HCT116 (cell line): ENCODE data around the gene COTL1. TPM values are rescaled to one million over a fixed set of nuclear protein-coding genes. Genes with fewer than 3 reads are reported as not detected.

Experiments used
- ATAC-seq: fragments of 200-7000 bp; cut with Tn5 transposase; 2 replicates; pipeline ENCODE4 v1.9.1; 2020; ENCODE audit warnings: mild to moderate bottlenecking, moderate library complexity
- BruUV-seq: library from RNA; stranded (reverse); fragments of 400-500 nt; replicated peaks from 2 replicates; lab custom pipeline; 2021; lab: Mats Ljungman, UMichigan
- CTCF ChIA-PET: fragments of 300-600 bp; sonication (Branson Sonifier 250); formaldehyde crosslinking; loops from one replicate; lab custom pipeline; 2021; ENCODE audit warnings: antibody characterized with exemption; lab: Charles Lee
- POLR2A ChIA-PET: fragments of 300-600, 350-600 bp; sonication (Branson Sonifier 250); formaldehyde crosslinking; loops from one replicate; lab custom pipeline; 2021; ENCODE audit warnings: antibody characterized with exemption; lab: Charles Lee
- RAD21 ChIA-PET, 2 experiments: fragments of 300-600 bp; sonication (Branson Sonifier 250); formaldehyde crosslinking; loops; one replicate each; lab custom pipeline; 2023; ENCODE audit warnings: low total read pairs in 2 of 2; ENCODE audit not compliant: uncharacterized antibody in 2 of 2, unreplicated experiment in 2 of 2, low non-redundant PET in 1 of 2; lab: Charles Lee
- DNase-seq: peaks from one replicate; pipeline ENCODE4 v3.0.0-alpha.2; 2010; ENCODE audit warnings: low read depth, low spot score
- H2AFZ ChIP-seq: fragments of 200-600 bp; shearing (Covaris generic), sonication (generic); 2 replicates; pipeline ENCODE4 v1.6.1; 2017; ENCODE audit warnings: low read depth, mixed run types, mixed read lengths, antibody characterized with exemption, low read length; ENCODE audit not compliant: poor library complexity, severe bottlenecking
- H3K27ac ChIP-seq: 2 replicates; pipeline ENCODE4 v1.5.1; 2012; ENCODE audit warnings: low read depth, low read length
- H3K27me3 ChIP-seq: fragments of 200-600 bp; sonication (generic); 2 replicates; pipeline ENCODE4 v1.6.1; 2016; ENCODE audit warnings: mixed run types, low read length, mixed read lengths; ENCODE audit not compliant: insufficient read depth
- H3K36me3 ChIP-seq, 2 experiments: fragments of 200-500 bp in 1 of 2; fragments of 200-600 bp in 1 of 2; sonication (Bioruptor generic) in 1 of 2; sonication (generic) in 1 of 2; 2 replicates each; pipeline versions ENCODE4 v1.5.1 to v1.6.1; 2014 to 2016; ENCODE audit warnings: low read length in 2 of 2, inconsistent platforms in 1 of 2, mixed read lengths in 1 of 2, mixed run types in 1 of 2; ENCODE audit not compliant: insufficient read depth in 2 of 2, control insufficient read depth in 1 of 2
- H3K4me1 ChIP-seq, 2 experiments: fragments of 200-600 bp in 1 of 2; sonication (generic) in 1 of 2; 2 replicates each; pipeline versions ENCODE4 v1.5.1 to v1.6.1; 2012 to 2017; ENCODE audit warnings: low read length in 2 of 2, inconsistent platforms in 1 of 2, mild to moderate bottlenecking in 1 of 2, mixed read lengths in 1 of 2, mixed run types in 1 of 2, moderate library complexity in 1 of 2; ENCODE audit not compliant: insufficient read depth in 2 of 2, control insufficient read depth in 1 of 2
- H3K4me2 ChIP-seq: fragments of 200-600 bp; sonication (generic); 2 replicates; pipeline ENCODE4 v1.6.1; 2017; ENCODE audit warnings: mixed run types, low read length, mixed read lengths
- H3K4me3 ChIP-seq, 2 experiments: fragments of 200-600 bp in 1 of 2; sonication (generic) in 1 of 2; replicated peaks in 1 of 2; 2 replicates each; pipeline ENCODE4 v1.5.1; 2011 to 2016; ENCODE audit warnings: low read length in 2 of 2, control low read depth in 1 of 2, low read depth in 1 of 2, mild to moderate bottlenecking in 1 of 2, mixed read lengths in 1 of 2, mixed run types in 1 of 2
- H3K79me2 ChIP-seq: fragments of 200-600 bp; sonication (generic); 2 replicates; pipeline ENCODE4 v1.6.1; 2017; ENCODE audit warnings: mild to moderate bottlenecking, mixed run types, low read length, moderate library complexity, mixed read lengths; ENCODE audit not compliant: insufficient read depth
- H3K9ac ChIP-seq: fragments of 200-600 bp; sonication (generic); 2 replicates; pipeline ENCODE4 v1.6.1; 2016; ENCODE audit warnings: low read length, mixed read lengths
- H3K9me2 ChIP-seq: fragments of 200-600 bp; sonication (generic), shearing (Covaris generic); 2 replicates; pipeline ENCODE4 v1.6.1; 2017; ENCODE audit warnings: mixed run types, mild to moderate bottlenecking, moderate library complexity; ENCODE audit not compliant: insufficient read depth
- H3K9me3 ChIP-seq, 2 experiments: fragments of 200-500 bp in 1 of 2; fragments of 200-600 bp in 1 of 2; sonication (Bioruptor generic) in 1 of 2; sonication (generic) in 1 of 2; 2 replicates each; pipeline ENCODE4 v1.6.1; 2014 to 2017; ENCODE audit warnings: low read length in 2 of 2, mixed read lengths in 2 of 2, inconsistent platforms in 1 of 2, low read depth in 1 of 2, mild to moderate bottlenecking in 1 of 2, mixed run types in 1 of 2, moderate library complexity in 1 of 2; ENCODE audit not compliant: control insufficient read depth in 1 of 2, insufficient read depth in 1 of 2
- H4K20me1 ChIP-seq: fragments of 200-600 bp; sonication (generic), shearing (Covaris generic); 2 replicates; pipeline ENCODE4 v1.6.1; 2017; ENCODE audit warnings: mixed run types, mild to moderate bottlenecking, moderate library complexity; ENCODE audit not compliant: insufficient read depth
- ATF3 ChIP-seq: IDR thresholded peaks from 2 replicates; pipeline ENCODE4 v1.6.1; 2012
- EGR1 ChIP-seq: IDR thresholded peaks from 2 replicates; pipeline ENCODE4 v1.6.1; 2012; ENCODE audit warnings: low read depth
- ELF1 ChIP-seq: IDR thresholded peaks from 2 replicates; pipeline ENCODE4 v1.6.1; 2012; ENCODE audit warnings: low read depth, borderline replicate concordance
- EZH2phosphoT487 ChIP-seq: fragments of 200-600 bp; IDR thresholded peaks from 2 replicates; pipeline ENCODE4 v1.6.1; 2018; ENCODE audit warnings: antibody characterized with exemption, borderline replicate concordance
- FOSL1 ChIP-seq: IDR thresholded peaks from 2 replicates; pipeline ENCODE4 v1.6.1; 2012; ENCODE audit warnings: low read depth
- JUND ChIP-seq: IDR thresholded peaks from 2 replicates; pipeline ENCODE4 v1.6.1; 2012
- MAX ChIP-seq: IDR thresholded peaks from 2 replicates; pipeline ENCODE4 v1.6.1; 2012
- POLR2AphosphoS5 ChIP-seq: IDR thresholded peaks from 2 replicates; pipeline ENCODE4 v1.6.1; 2011; ENCODE audit warnings: mild to moderate bottlenecking, low read depth, low read length, moderate library complexity
- REST ChIP-seq: IDR thresholded peaks from 2 replicates; pipeline ENCODE4 v1.6.1; 2012; ENCODE audit warnings: low read depth
- SIN3A ChIP-seq: IDR thresholded peaks from 2 replicates; pipeline ENCODE4 v1.6.1; 2012; ENCODE audit warnings: low read depth
- SP1 ChIP-seq: IDR thresholded peaks from 2 replicates; pipeline ENCODE4 v1.6.1; 2012; ENCODE audit warnings: low read depth
- SRF ChIP-seq: IDR thresholded peaks from 2 replicates; pipeline ENCODE4 v1.6.1; 2012; ENCODE audit warnings: low read depth
- TCF7L2 ChIP-seq: IDR thresholded peaks from 2 replicates; pipeline ENCODE4 v1.7.0; 2011; ENCODE audit warnings: borderline replicate concordance, inconsistent platforms; ENCODE audit not compliant: insufficient read depth, insufficient read length; ENCODE audit errors: extremely low read depth
- ZBTB33 ChIP-seq: IDR thresholded peaks from 2 replicates; pipeline ENCODE4 v1.6.1; 2011; ENCODE audit warnings: mild to moderate bottlenecking, low read length, moderate library complexity; ENCODE audit not compliant: insufficient replicate concordance; ENCODE audit errors: extremely low read depth
- ZFX ChIP-seq: fragments of 450-650 bp; IDR thresholded peaks from 2 replicates; pipeline ENCODE4 v1.6.1; 2017
- ZNF274 ChIP-seq: fragments of 200-500 bp; sonication (Bioruptor generic); IDR thresholded peaks from 2 replicates; pipeline ENCODE4 v1.6.1; 2014; ENCODE audit warnings: mild to moderate bottlenecking, low read depth, low read length, inconsistent platforms
- intact Hi-C: fragments of 100-400 bp; cut with micrococcal nuclease; formaldehyde crosslinking; loops from 2 replicates; pipeline ENCODE4 v1.10.0; 2022
- total RNA-seq: library from RNA; stranded (reverse); gene quantifications from one replicate; pipeline ENCODE4 v1.2.1, GENCODE V29; 2021; ENCODE audit not compliant: unreplicated experiment

Gene COTL1
- total RNA-seq, 1 experiment from 2014 or later = 276 TPM

- ChIA-PET POLR2A (no interaction called here), RAD21 (no interaction called here), CTCF (no interaction called here)
- Histone ChIP-seq H2AFZ (no peak overlapping the region), H3K9ac (no peak overlapping the region), H3K27me3 (no peaks in the 10 kb centered on the region), H3K9me3 (no peaks in the 10 kb centered on the region), H3K9me2 (no peaks in the 10 kb centered on the region), H3K4me3 (no peak overlapping the region), H3K79me2 (no peaks in the 10 kb centered on the region), H3K27ac (no peak overlapping the region), H3K4me2 (no peak overlapping the region), H3K4me1 (no peaks in the 10 kb centered on the region), H4K20me1 (no peaks in the 10 kb centered on the region), H3K36me3 (no peaks in the 10 kb centered on the region)
- intact Hi-C loops = no loop called here
- no peak for ATAC-seq
- no peak for DNase-seq
- no TSS peak for BruUV-seq
- TF ChIP-seq MAX = no peak
- TF ChIP-seq FOSL1 = no peak
- no peak for TF ChIP-seq ZFX
- no peak for TF ChIP-seq SP1
- TF ChIP-seq JUND = no peak
- TF ChIP-seq EGR1 = no peak
Measured at GRCh38 chr16:84553873-84554399, 63.9 kb downstream of the COTL1 start.

GRCh38 chr16:84552135-84552534 lies 65.7 kb downstream of the COTL1 start:
- no TSS peak for BruUV-seq
- H3K79me2 ChIP-seq = no peaks in the 10 kb centered on the region
- H3K9me2 ChIP-seq = no peaks in the 10 kb centered on the region
- no peak overlapping the region for H2AFZ ChIP-seq
- ATAC-seq (no peak), DNase-seq (no peak)
- no peaks in the 10 kb centered on the region for H4K20me1 ChIP-seq
- ChIA-PET POLR2A (interaction anchor here (0.7 kb wide), 1 partner anchor 141 kb away, joined by 4 read pairs; no protein-coding TSS in a partner anchor), RAD21 (interaction anchor here in 1 of 2 experiments (0.7 kb wide), 1 partner anchor 19 kb away, joined by 3 read pairs; no protein-coding TSS in a partner anchor), CTCF (interaction anchor here (1.5 kb wide), 1 partner anchor 9 kb away, joined by 3 read pairs; no protein-coding TSS in a partner anchor)
- no peak overlapping the region for H3K4me3 ChIP-seq
- intact Hi-C loops = no loop called here
- H3K9ac ChIP-seq = no peak overlapping the region
- no peak overlapping the region for H3K4me2 ChIP-seq
- no peaks in the 10 kb centered on the region for H3K36me3 ChIP-seq
- H3K4me1 ChIP-seq = no peaks in the 10 kb centered on the region
- no peaks in the 10 kb centered on the region for H3K9me3 ChIP-seq
- H3K27me3 ChIP-seq = no peaks in the 10 kb centered on the region
- H3K27ac ChIP-seq = no peak overlapping the region
- TF ChIP-seq ZBTB33 (no peak), EGR1 (no peak), ELF1 (no peak), POLR2AphosphoS5 (no peak), SRF (no peak), JUND (no peak), ATF3 (no peak), SIN3A (no peak), TCF7L2 (no peak), REST (no peak), EZH2phosphoT487 (no peak), ZNF274 (no peak)
